NCI-H1417 treated with DMSO at 0.1 percent for 48 hours (cell line): ENCODE results near the gene LCN1.
"Not testable (repeated sequence)": the region's sequence is repeated elsewhere in the genome, so short reads cannot be mapped to it uniquely, and the experiment has no call there.

Experiments
- DNase-seq: peaks from one replicate; lab custom pipeline; 2025; lab: John Stamatoyannopoulos, UW

The LCN1 gene

GRCh38 chr9:135546792-135547617 lies 25.8 kb downstream of the LCN1 start:
- DNase-seq = not testable (repeated sequence)

DNA sequence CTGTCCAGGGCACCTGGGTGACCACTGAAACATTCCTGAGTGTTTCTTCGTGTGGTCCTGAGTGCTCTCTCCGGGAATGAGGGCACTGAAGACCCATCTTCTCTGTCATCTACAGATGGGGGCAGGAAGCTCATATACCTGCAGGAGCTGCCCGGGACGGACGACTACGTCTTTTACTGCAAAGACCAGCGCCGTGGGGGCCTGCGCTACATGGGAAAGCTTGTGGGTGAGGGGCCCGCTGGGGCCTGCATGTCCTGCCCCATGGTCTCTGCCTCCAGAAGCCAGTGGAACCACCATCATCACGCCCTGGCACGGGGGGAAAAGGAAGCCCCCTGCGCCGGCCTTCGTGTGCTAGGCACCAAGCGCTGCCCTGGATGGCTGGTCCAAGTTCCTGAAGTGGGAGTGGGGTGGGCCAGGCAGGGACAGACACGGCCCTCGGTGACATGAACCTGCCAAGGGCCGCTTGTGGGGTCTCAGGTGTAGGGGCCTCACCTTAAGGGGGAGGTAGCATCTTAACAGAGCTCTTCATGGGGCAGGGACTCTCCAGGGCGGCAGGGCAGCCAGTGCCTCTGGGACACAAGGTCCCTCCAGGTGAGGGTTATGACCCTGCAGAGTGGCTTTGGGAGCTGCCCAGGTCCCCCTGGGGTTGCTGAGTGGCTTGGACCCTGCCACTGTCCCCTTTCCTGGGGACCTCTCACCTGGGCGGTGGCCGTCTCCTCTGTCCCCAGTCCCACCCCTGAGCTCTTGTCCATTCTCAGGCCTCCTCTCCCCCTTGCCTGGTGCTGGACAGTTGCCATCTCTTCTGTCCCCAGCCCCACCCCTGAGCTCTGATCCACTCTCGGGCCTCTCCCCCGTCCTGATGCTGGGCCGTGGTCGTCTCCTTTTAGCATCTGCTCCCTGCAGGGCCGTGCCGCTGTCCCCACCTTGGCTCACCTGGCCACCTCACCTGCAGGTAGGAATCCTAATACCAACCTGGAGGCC lies 26.8 kb downstream of the LCN1 start:
- no peak for DNase-seq

DNA sequence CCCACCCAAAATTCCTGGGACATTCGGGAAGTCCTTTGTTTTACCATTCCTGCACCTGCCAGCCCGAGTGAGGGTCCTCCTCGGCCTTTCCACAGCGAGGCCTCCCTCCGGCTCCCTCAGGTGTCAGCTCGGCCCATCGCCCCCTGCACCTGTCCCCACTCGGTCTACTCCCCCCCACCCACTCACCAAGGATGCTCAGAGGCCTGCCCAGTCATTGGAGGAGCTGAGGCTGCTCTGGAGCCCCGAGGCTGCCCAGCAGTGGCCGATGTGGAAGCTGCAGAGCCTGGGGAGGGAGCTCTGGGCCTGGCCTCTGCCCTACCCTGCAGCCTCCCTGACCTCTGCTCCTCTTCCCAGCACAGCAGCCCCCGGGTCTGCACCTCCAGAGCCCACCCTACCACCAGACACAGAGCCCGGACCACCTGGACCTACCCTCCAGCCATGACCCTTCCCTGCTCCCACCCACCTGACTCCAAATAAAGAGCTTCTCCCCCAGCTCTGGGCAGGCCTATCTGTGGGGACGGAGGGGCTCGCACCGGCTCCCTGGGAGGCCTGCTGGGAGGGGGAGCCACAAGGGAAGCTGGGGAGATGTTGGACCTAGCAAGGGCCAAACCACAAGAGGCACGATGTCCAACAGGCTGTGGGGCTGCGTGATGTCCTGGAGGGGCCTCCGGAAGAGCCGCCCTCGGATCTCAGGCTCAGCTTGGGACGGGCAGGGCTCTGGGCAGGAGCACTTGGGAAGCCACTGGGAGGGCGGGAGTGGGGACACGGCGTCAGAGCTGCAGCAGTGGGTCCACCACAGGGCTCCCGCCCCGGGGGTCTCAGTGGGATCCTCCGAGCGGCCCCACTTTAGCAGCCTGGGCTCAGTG lies 28.5 kb downstream of the LCN1 start:
- DNase-seq = not testable (repeated sequence)

DNA sequence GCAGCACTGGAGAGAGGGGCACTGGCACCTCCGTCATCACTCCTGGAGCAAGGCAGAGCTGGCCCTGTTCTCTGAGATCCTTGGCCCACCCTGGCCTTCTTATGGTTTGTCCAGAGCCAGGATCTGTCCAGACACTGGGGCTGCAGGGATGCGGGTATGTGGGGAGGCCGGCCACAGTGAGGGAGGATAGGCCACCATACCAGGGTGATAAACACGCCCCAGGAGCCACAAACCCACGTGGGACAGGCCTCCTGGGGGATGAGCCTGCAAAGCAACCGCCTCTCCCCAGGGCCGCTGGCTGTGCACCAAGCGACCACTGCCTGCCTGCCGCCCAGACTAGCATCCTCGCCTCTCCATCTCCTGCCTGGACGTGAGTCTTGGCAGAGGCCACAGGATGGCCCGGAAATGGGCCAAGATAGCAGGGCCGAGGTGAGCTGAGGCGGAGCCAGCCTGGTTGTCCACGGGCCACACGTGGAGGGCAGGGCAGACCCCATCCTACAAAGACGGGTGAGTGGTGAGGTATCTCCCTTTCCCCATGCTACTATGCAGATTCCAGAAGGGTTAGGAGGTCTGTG lies 29.2 kb downstream of the LCN1 start:
- DNase-seq = no peak

- no peak for DNase-seq
These were observed 29.8 kb downstream of the LCN1 start for GRCh38 chr9:135551031-135551430.

- DNase-seq = no peak
These were observed 30.2 kb downstream of the LCN1 start for GRCh38 chr9:135551456-135551855.

DNA sequence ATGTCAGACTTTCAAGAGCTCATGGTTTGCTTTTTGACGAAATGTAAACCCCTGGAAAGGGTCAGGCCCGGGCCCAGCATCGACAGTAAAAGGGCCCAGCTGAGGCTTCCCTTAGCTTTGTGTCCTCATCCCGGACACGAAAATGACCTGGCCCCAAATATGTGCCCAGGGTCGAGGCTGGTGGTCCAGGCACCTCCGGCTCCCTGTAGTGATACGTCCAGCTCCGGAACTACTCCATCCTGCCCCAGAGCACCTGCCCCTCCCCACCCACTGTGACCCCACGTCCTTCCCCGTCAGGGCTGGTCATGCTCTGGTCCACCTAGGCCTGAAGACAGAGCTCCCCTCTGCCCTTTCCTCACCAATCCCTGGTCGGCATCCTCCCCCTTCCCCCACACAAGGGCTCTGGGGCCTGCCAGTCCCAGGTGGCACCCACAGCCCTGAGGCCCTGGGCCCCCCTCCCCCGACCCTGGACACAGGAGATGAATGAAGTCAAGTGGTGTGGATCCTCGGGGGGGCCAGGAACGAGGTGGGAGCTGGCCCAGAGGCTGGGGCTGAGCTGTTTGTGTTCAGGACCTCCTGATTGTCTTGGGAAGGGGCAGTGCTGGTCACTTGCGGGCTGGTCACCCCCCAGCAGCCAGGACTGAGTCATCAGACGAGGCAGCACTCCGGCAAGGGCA lies 30.9 kb downstream of the LCN1 start:
- DNase-seq = no peak

GRCh38 chr9:135552698-135553171 lies 31.5 kb downstream of the LCN1 start:
- DNase-seq = no peak

DNA sequence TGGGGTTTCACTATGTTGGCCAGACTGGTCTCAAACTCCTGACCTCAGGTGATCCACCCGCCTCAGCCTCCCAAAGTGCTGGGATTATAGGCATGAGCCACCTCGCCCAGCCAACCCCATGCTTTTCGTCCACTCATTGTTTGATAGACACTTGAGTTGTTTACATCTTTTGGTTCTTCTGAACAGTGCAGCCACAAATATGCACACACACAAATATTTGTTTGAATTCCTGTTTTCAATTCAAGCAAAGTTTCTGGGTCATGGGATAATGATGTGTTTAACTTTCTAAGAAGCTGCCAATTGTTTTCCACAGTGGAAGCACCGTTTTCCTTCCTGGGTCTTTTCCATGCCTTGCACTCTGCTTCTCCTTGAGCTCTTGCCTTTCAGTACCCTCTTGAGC lies 33.5 kb downstream of the LCN1 start:
- no peak for DNase-seq

- no peak for DNase-seq
These were observed 34.0 kb downstream of the LCN1 start for GRCh38 chr9:135555203-135555602.

DNA sequence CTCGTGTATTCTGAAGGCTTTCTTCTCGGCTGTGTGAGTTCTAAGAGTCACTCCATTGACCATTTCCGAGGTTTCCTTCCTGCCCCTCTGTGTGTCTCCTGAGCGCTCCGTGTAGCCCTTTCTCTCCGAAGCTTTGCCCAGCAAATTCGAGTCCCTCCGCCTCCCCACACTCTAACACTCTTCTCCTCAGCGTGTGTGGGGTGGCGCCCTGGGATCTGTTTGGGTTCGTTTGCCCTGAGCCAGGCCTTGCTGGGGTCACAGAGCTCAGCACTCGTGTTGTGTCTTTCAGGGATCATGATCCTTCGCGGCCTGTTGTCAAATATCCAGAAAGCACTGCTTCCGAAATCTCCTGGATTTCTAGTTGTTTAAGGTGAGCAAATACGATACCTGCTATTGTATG lies 34.7 kb downstream of the LCN1 start:
- DNase-seq = no peak

GRCh38 chr9:135559606-135560005 lies 38.4 kb downstream of the LCN1 start:
- DNase-seq = no peak

GRCh38 chr9:135561391-135562234 lies 40.4 kb downstream of the LCN1 start, which contains the start of gene PAEP:
Gene PAEP (plus strand): TSS chr9:135561756.
- DNase-seq = no peak

- no peak for DNase-seq
These were observed 41.0 kb downstream of the LCN1 start for GRCh38 chr9:135562235-135562745.

GRCh38 chr9:135563039-135563476 lies 41.8 kb downstream of the LCN1 start:
- DNase-seq = no peak

GRCh38 chr9:135563858-135564257 lies 42.6 kb downstream of the LCN1 start:
- DNase-seq = no peak

DNA sequence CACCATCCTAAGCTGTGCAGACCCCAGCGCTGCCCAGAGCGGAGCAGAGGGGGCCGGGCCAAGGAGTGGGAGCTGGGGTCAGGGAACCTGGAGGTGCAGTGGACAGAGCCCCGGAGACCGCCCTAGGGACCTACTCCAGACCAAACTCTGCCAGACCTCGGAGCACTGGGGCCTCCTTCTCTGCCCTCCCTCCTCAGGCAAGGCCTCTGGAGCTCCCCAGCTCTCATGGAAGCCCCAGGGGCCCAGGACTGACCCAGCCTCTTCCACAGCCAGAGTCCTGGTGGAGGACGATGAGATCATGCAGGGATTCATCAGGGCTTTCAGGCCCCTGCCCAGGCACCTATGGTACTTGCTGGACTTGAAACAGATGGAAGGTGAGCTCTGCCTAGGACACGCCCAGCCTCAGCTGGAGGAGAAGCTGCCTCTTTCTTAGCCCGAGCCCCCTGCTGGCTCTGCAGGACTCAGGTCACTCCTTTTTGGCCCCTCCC lies 43.9 kb downstream of the LCN1 start:
- no peak for DNase-seq

GRCh38 chr9:135565636-135566035 lies 44.4 kb downstream of the LCN1 start:
- no peak for DNase-seq

DNA sequence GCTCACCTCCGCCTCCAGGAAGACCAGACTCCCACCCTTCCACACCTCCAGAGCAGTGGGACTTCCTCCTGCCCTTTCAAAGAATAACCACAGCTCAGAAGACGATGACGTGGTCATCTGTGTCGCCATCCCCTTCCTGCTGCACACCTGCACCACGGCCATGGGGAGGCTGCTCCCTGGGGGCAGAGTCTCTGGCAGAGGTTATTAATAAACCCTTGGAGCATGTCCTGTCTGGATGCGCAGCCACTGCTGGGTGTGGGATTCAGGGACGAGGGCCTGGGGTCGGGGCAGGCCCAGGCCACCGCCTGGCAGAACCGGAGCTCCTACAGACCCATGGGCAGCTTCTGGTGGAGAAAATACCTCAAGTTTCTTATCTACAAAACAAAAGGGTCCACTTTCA lies 45.3 kb downstream of the LCN1 start:
- DNase-seq = no peak
